KMS-11 (cell line): ENCODE measurements around the gene LRRK1.

ENCODE experiments used
- H2AFZ ChIP-seq: fragments of 200-600 bp; sonication (generic); 2 replicates; pipeline ENCODE4 v1.6.1; 2016; ENCODE audit warnings: antibody characterized with exemption, mixed run types, low read depth
- H3K27ac ChIP-seq: fragments of 200-600 bp; sonication (generic); 2 replicates; pipeline ENCODE4 v1.6.1; 2016; ENCODE audit warnings: mild to moderate bottlenecking, mixed run types
- H3K27me3 ChIP-seq: fragments of 200-600 bp; sonication (generic); 2 replicates; pipeline ENCODE4 v1.6.1; 2017; ENCODE audit warnings: mild to moderate bottlenecking, low read depth, mixed run types, moderate library complexity; ENCODE audit not compliant: insufficient read depth
- H3K36me3 ChIP-seq: fragments of 200-600 bp; sonication (generic); 2 replicates; pipeline ENCODE4 v1.6.1; 2017; ENCODE audit warnings: mild to moderate bottlenecking, mixed run types; ENCODE audit not compliant: insufficient read depth
- H3K4me1 ChIP-seq: fragments of 200-600 bp; sonication (generic); 2 replicates; pipeline ENCODE4 v1.6.1; 2016; ENCODE audit warnings: mild to moderate bottlenecking, low read depth, mixed run types; ENCODE audit not compliant: poor library complexity, severe bottlenecking
- H3K4me2 ChIP-seq: fragments of 200-600 bp; sonication (generic); 2 replicates; pipeline ENCODE4 v1.7.0; 2016; ENCODE audit warnings: mild to moderate bottlenecking, mixed run types
- H3K4me3 ChIP-seq: fragments of 200-600 bp; sonication (generic); IDR thresholded peaks from 2 replicates; pipeline ENCODE4 v1.6.1; 2017; ENCODE audit warnings: low read depth, low read length, mixed read lengths; ENCODE audit not compliant: insufficient read depth
- H3K79me2 ChIP-seq: fragments of 200-600 bp; sonication (generic); 2 replicates; pipeline ENCODE4 v1.6.1; 2016; ENCODE audit warnings: low read depth, mixed run types; ENCODE audit not compliant: insufficient read depth
- H3K9ac ChIP-seq: fragments of 200-600 bp; sonication (generic); 2 replicates; pipeline ENCODE4 v1.6.1; 2016; ENCODE audit warnings: mild to moderate bottlenecking, mixed run types
- H4K20me1 ChIP-seq: fragments of 200-600 bp; sonication (generic); 2 replicates; pipeline ENCODE4 v1.6.1; 2016; ENCODE audit warnings: mild to moderate bottlenecking, mixed run types; ENCODE audit not compliant: insufficient read depth
- TF ChIP-seq, protein P1 (sequence below): fragments of 200-600 bp; sonication (generic); conservative IDR thresholded peaks from 2 replicates; pipeline ENCODE4 v1.6.1; 2017; ENCODE audit warnings: low read depth, mild to moderate bottlenecking, antibody characterized with exemption, low read length, moderate library complexity, mixed read lengths

The LRRK1 gene

DNA sequence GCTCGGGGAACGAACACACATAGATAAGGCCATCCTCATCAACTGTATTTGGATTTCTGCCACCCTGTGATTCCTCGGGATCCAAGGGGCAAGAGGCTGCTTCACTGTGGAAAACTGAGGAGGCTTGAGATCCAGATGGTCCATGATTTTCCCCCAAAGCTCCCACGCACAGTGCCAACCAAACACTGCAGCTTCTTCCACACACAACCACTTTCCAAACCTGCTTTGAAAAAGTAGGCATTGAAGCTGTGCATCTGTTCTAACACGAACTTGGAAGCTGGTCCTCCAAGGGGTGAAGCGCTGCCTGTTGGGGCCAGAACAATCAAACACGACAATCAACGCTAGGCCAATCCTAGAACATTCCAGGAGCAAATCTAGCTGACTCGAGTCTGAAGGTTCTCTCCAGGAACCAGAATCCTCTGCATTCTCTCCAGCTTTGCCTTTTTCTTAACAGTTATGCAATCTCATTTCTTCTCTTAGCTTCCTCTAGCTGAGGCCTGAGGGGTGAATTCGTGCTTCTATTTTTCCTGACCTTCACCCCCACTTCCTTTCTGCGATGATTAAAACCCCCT is 104.4 kb downstream of the LRRK1 start:
- Histone ChIP-seq H3K27ac (peak overlapping the region; percentile 55), H3K4me1 (peaks cover 24% of the 10 kb centered on the region), H2AFZ (peak overlapping the region; percentile 42; the same call in 1 of the 2 replicates), H3K27me3 (no peaks in the 10 kb centered on the region), H3K4me2 (peak overlapping the region; percentile 70; the same call in 1 of the 2 replicates), H3K79me2 (no peaks in the 10 kb centered on the region), H4K20me1 (no peaks in the 10 kb centered on the region), H3K9ac (no peak overlapping the region), H3K4me3 (no peak overlapping the region), H3K36me3 (no peaks in the 10 kb centered on the region)
- TF ChIP-seq, protein P1, sequence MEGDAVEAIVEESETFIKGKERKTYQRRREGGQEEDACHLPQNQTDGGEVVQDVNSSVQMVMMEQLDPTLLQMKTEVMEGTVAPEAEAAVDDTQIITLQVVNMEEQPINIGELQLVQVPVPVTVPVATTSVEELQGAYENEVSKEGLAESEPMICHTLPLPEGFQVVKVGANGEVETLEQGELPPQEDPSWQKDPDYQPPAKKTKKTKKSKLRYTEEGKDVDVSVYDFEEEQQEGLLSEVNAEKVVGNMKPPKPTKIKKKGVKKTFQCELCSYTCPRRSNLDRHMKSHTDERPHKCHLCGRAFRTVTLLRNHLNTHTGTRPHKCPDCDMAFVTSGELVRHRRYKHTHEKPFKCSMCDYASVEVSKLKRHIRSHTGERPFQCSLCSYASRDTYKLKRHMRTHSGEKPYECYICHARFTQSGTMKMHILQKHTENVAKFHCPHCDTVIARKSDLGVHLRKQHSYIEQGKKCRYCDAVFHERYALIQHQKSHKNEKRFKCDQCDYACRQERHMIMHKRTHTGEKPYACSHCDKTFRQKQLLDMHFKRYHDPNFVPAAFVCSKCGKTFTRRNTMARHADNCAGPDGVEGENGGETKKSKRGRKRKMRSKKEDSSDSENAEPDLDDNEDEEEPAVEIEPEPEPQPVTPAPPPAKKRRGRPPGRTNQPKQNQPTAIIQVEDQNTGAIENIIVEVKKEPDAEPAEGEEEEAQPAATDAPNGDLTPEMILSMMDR = no peak

- H3K36me3 ChIP-seq = no peaks in the 10 kb centered on the region
Observed at GRCh38 chr15:101024073-101024695, 105.0 kb downstream of the LRRK1 start.

DNA sequence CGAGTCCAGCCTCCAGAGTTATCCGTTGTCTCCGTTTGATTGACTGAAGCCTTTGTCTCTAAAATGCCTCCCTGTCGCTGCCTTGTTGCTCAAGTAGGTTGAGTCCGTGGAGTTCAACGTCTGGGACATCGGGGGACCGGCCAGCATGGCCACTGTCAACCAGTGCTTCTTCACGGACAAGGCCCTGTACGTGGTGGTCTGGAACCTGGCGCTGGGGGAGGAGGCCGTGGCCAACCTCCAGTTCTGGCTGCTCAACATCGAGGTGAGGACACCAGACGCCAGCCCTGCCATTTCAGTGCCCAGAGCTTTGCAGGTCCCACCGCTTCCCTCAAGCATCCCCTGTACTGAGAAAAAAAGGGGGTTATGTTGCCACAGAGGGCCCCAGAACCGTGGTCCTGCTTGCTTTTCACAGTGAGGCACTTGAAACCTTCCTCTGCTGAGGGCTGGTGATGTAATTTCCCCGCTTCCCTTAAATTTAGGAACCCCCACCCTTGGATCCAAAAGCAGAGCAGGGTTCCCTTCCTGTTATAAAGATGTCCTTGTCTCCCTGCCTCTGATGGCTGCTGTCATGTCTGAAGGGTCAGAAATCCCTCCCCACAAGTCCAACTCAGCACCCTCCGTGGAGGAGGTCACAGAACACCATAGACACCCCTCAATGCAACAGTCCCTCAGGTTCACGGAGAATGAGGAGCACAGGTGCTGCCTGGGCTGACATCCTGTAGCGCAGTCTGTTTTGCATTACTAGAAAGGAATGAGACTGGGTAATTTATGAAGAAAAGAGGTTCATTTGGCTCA is 105.7 kb downstream of the LRRK1 start:
- H3K4me1 ChIP-seq = peaks cover 24% of the 10 kb centered on the region
- no peak overlapping the region for H3K9ac ChIP-seq
- TF ChIP-seq, protein P1 = no peak
- H3K79me2 ChIP-seq = no peaks in the 10 kb centered on the region
- H3K4me2 ChIP-seq = 0 out of 2 replicates have a peak overlapping the region, but pooled peaks have one; percentile 11
- H3K36me3 ChIP-seq = no peaks in the 10 kb centered on the region
- peak overlapping the region; percentile 55 for H3K27ac ChIP-seq
- H3K4me3 ChIP-seq = no peak overlapping the region
- H4K20me1 ChIP-seq = no peaks in the 10 kb centered on the region
- H2AFZ ChIP-seq = peak overlapping the region; percentile 42
- H3K27me3 ChIP-seq = no peaks in the 10 kb centered on the region

More at GRCh38 chr15:101024073-101024695, 105.0 kb downstream of the LRRK1 start:
- Histone ChIP-seq H4K20me1 (no peaks in the 10 kb centered on the region), H3K27me3 (no peaks in the 10 kb centered on the region), H3K4me2 (peak overlapping the region; percentile 70; the same call in 1 of the 2 replicates), H3K27ac (peak overlapping the region; percentile 55), H3K9ac (no peak overlapping the region), H3K4me3 (no peak overlapping the region), H3K4me1 (peaks cover 24% of the 10 kb centered on the region), H3K79me2 (no peaks in the 10 kb centered on the region), H2AFZ (peak overlapping the region; percentile 42)
- TF ChIP-seq, protein P1 = no peak

DNA sequence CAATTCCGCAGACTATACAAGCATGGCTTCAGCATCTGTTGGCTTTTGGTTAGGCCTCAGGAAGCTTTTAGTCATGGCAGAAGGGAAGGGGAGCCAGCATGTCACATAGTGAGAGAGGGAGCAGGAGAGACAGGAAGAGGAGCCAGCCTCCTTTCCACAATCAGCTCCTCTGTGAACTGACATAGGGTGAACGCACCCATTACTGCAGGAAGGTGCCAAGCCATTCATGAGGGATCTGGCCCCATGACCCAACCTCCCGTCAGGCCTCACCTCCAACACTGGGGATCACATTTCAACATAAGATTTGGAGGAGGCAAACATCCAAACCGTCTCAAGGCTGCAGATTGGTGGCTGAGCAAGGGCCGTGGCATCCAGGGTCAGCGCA is 106.3 kb downstream of the LRRK1 start:
- no peaks in the 10 kb centered on the region for H3K27me3 ChIP-seq
- no peak overlapping the region for H3K27ac ChIP-seq
- H3K4me3 ChIP-seq = no peak overlapping the region
- peaks cover 24% of the 10 kb centered on the region for H3K4me1 ChIP-seq
- no peak overlapping the region for H2AFZ ChIP-seq
- H3K9ac ChIP-seq = no peak overlapping the region
- no peaks in the 10 kb centered on the region for H3K36me3 ChIP-seq
- no peak overlapping the region for H3K4me2 ChIP-seq
- TF ChIP-seq, protein P1 = no peak
- no peaks in the 10 kb centered on the region for H4K20me1 ChIP-seq
- no peaks in the 10 kb centered on the region for H3K79me2 ChIP-seq
